ENCODE measurements around the gene CRIP1. TPM values are rescaled to one million over a fixed set of nuclear protein-coding genes. Genes with fewer than 3 reads are reported as not detected.

Gene CRIP1, protein sequence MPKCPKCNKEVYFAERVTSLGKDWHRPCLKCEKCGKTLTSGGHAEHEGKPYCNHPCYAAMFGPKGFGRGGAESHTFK
- total RNA-seq = 0.53 and 0.79 TPM in 2 replicates

GRCh38 chr14:105486163-105486973 is at the start of gene CRIP1:
Gene CRIP1, plus strand, starts transcription at chr14:105486886. Its CDS starts 374 bp downstream, at chr14:105487260.

GRCh38 chr14:105474483-105475268 is 12.0 kb upstream of the CRIP1 start, which contains the start of gene CRIP2:
Gene CRIP2, plus strand, starts transcription at chr14:105474821. Its CDS starts 42 bp downstream, at chr14:105474863.

GRCh38 chr14:105490572-105491365 is 4.1 kb downstream of the CRIP1 start, which contains the start of gene TEDC1:
Gene TEDC1, plus strand, starts transcription at chr14:105491246. Its CDS starts 130 bp downstream, at chr14:105491376.

DNA sequence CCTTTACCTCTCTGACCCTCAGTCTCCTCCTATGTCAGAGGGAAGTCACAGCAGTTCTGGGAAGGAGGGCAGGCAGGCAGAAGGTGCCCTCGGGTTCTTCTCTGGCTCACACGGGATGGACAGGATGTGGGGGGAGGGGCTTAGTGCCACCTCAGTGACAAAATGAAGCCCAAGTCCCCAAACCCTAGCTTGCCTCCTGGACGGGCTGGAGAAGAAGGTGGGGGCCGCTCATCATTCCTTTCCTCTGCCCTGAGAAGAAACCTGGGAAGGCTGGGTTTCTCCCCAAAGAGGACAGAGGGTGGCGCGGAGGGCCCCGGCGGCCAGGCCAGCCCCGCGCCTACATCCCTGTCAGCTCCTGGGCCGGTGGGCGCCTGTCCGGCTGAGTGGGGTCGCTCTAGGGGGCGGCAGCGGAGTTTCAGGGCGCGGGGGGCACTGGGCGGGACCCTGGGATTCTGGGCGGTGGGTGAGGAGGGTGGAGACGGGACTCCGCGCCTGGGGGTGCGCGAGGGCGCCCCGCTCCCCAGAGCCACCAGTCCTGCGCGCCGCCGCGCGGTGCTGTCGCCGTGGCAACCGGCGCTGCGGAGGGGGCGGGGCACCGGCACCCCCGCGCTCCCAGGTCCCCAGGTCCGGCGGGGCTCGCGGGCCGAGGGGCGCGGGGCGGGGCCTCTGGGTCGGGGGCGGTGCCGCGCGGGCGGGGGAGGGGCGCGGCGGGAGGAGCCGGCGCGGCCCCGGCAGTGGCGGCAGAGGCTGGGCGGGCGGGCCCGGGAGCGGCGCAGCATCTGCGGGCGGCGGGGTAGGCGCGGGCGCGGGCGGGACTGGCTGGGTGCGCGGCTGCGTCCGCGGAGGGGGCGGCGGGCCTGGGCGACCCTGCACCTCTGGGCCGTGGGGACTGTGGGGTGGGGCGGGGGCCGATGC is 39.4 kb downstream of the CRIP1 start, which contains the start of gene TMEM121:
Gene TMEM121, plus strand, starts transcription at position 723 of the 915 bp plus-strand sequence. CDS start 2,252 bp downstream, outside the sequence.

Other genes with a start within 250 kb of the CRIP1 start
- gene BTBD6, start 238.4 kb upstream of the CRIP1 start, total RNA-seq = 51.5 and 54.1 TPM in 2 replicates
- 40.3 and 40.8 TPM in 2 replicates for gene BRF1, start 185.9 kb upstream of the CRIP1 start, total RNA-seq
- gene PACS2, start 172.1 kb upstream of the CRIP1 start, total RNA-seq = 52.8 and 54.9 TPM in 2 replicates
- 0.14 and 0.27 TPM in 2 replicates for gene TEX22, start 88.3 kb upstream of the CRIP1 start, total RNA-seq
- gene MTA1, start 67.1 kb upstream of the CRIP1 start, total RNA-seq = 84.2 and 84.6 TPM in 2 replicates
- gene CRIP2, start 12.1 kb upstream of the CRIP1 start, total RNA-seq = 173 and 174 TPM in 2 replicates
- gene TEDC1, start 4.4 kb downstream of the CRIP1 start, total RNA-seq = 17.8 and 19.0 TPM in 2 replicates
- 3.7 and 5.7 TPM in 2 replicates for gene TMEM121, start 39.7 kb downstream of the CRIP1 start, total RNA-seq